Central memory CD8-positive, alpha-beta T cell (primary cell): ENCODE measurements around the gene GOLGA8A.
A peak's percentile ranks its signal among the peaks of the same experiment; 100 is the strongest.
"Not testable (repeated sequence)": the region's sequence is repeated elsewhere in the genome, so short reads cannot be mapped to it uniquely, and the experiment has no call there.

ENCODE experiments used
- ATAC-seq: fragments of 150-1000 bp; cut with Tn5 transposase; replicated peaks from 2 replicates; pipeline ENCODE4 v1.10.0; 2022; ENCODE audit warnings: mild to moderate bottlenecking, moderate FRiP score, moderate number of reproducible peaks; ENCODE audit not compliant: poor library complexity, severe bottlenecking; ENCODE audit errors: extremely low read depth
- DNase-seq, 2 donors: peaks; one replicate each; pipeline ENCODE4 v3.0.0; 2021; ENCODE audit warnings: low spot score in 2 of 2
- H3K27ac Mint-ChIP-seq: one replicate; pipeline ENCODE4 v1.8.0; 2022; ENCODE audit warnings: low read depth, mild to moderate bottlenecking, moderate library complexity, mixed read lengths
- H3K27me3 Mint-ChIP-seq: one replicate; pipeline ENCODE4 v1.8.0; 2022; ENCODE audit warnings: mixed read lengths
- H3K36me3 Mint-ChIP-seq: one replicate; pipeline ENCODE4 v1.8.0; 2022; ENCODE audit warnings: mild to moderate bottlenecking, moderate library complexity, mixed read lengths; ENCODE audit not compliant: insufficient read depth
- H3K4me1 Mint-ChIP-seq: one replicate; pipeline ENCODE4 v1.8.0; 2022; ENCODE audit warnings: mixed read lengths
- H3K4me3 Mint-ChIP-seq: one replicate; pipeline ENCODE4 v1.8.0; 2022; ENCODE audit warnings: mild to moderate bottlenecking, moderate library complexity, mixed read lengths
- H3K9me3 Mint-ChIP-seq: one replicate; pipeline ENCODE4 v1.8.0; 2022; ENCODE audit warnings: mixed read lengths

Gene GOLGA8A

GRCh38 chr15:34436126-34436955 lies 1.3 kb downstream of the GOLGA8A start:
- peak in 1 of 2 donors; percentile 46 for DNase-seq
- H3K4me3 Mint-ChIP-seq: peak overlapping the region; percentile 81
- ATAC-seq: peak; percentile 70
- H3K4me1 Mint-ChIP-seq: peaks cover 19% of the 10 kb centered on the region
- H3K27me3 Mint-ChIP-seq: no peaks in the 10 kb centered on the region
- H3K27ac Mint-ChIP-seq: peak overlapping the region; percentile 89
- H3K36me3 Mint-ChIP-seq: peaks cover 18% of the 10 kb centered on the region
- no peaks in the 10 kb centered on the region for H3K9me3 Mint-ChIP-seq

- Mint-ChIP-seq H3K4me3 (peak overlapping the region; percentile 81), H3K27ac (peak overlapping the region; percentile 89), H3K27me3 (no peaks in the 10 kb centered on the region), H3K9me3 (no peaks in the 10 kb centered on the region), H3K36me3 (peaks cover 18% of the 10 kb centered on the region), H3K4me1 (peaks cover 19% of the 10 kb centered on the region)
- DNase-seq (no peak), ATAC-seq (no peak)
Measured at GRCh38 chr15:34435658-34436057, 1.9 kb downstream of the GOLGA8A start.

- Mint-ChIP-seq H3K4me1 (peaks cover 19% of the 10 kb centered on the region), H3K4me3 (peak overlapping the region; percentile 81)
Measured at GRCh38 chr15:34434627-34435305, 2.8 kb downstream of the GOLGA8A start.

GRCh38 chr15:34433956-34434626 lies 3.5 kb downstream of the GOLGA8A start:
- H3K9me3 Mint-ChIP-seq, DNase-seq, H3K4me3 Mint-ChIP-seq, H3K27ac Mint-ChIP-seq, H3K27me3 Mint-ChIP-seq, ATAC-seq: not testable (repeated sequence)
- H3K4me1 Mint-ChIP-seq: peaks cover 19% of the 10 kb centered on the region
- peaks cover 21% of the 10 kb centered on the region for H3K36me3 Mint-ChIP-seq

More at GRCh38 chr15:34434627-34435305, 2.8 kb downstream of the GOLGA8A start:
- Mint-ChIP-seq H3K27me3 (no peaks in the 10 kb centered on the region), H3K27ac (no peak overlapping the region), H3K9me3 (no peaks in the 10 kb centered on the region), H3K36me3 (peaks cover 21% of the 10 kb centered on the region)
- ATAC-seq (no peak), DNase-seq (no peak)

GRCh38 chr15:34430642-34431041 lies 7.0 kb downstream of the GOLGA8A start:
- peaks cover 20% of the 10 kb centered on the region for H3K36me3 Mint-ChIP-seq
- not testable (repeated sequence) for H3K9me3 Mint-ChIP-seq

GRCh38 chr15:34423425-34424090 lies 14.1 kb downstream of the GOLGA8A start:
- H3K36me3 Mint-ChIP-seq, H3K27me3 Mint-ChIP-seq, H3K9me3 Mint-ChIP-seq, ATAC-seq, DNase-seq, H3K4me1 Mint-ChIP-seq, H3K4me3 Mint-ChIP-seq, H3K27ac Mint-ChIP-seq: not testable (repeated sequence)

More at GRCh38 chr15:34430642-34431041, 7.0 kb downstream of the GOLGA8A start:
- not testable (repeated sequence) for H3K4me3 Mint-ChIP-seq, H3K27ac Mint-ChIP-seq, H3K27me3 Mint-ChIP-seq, H3K4me1 Mint-ChIP-seq, DNase-seq, ATAC-seq

- H3K27me3 Mint-ChIP-seq, H3K4me1 Mint-ChIP-seq, ATAC-seq, H3K36me3 Mint-ChIP-seq, H3K27ac Mint-ChIP-seq, H3K4me3 Mint-ChIP-seq, DNase-seq, H3K9me3 Mint-ChIP-seq: not testable (repeated sequence)
Measured at GRCh38 chr15:34420953-34421352, 16.7 kb downstream of the GOLGA8A start.

- H3K9me3 Mint-ChIP-seq, H3K36me3 Mint-ChIP-seq, H3K27ac Mint-ChIP-seq, ATAC-seq, H3K27me3 Mint-ChIP-seq, H3K4me1 Mint-ChIP-seq, DNase-seq, H3K4me3 Mint-ChIP-seq: not testable (repeated sequence)
Measured at GRCh38 chr15:34418435-34418834, 19.2 kb downstream of the GOLGA8A start.

GRCh38 chr15:34409511-34409910 lies 28.1 kb downstream of the GOLGA8A start:
- DNase-seq, H3K36me3 Mint-ChIP-seq, H3K27ac Mint-ChIP-seq, H3K4me3 Mint-ChIP-seq, H3K4me1 Mint-ChIP-seq, H3K9me3 Mint-ChIP-seq, ATAC-seq, H3K27me3 Mint-ChIP-seq: not testable (repeated sequence)

- not testable (repeated sequence) for ATAC-seq, H3K4me1 Mint-ChIP-seq
Measured at GRCh38 chr15:34408973-34409372, 28.6 kb downstream of the GOLGA8A start.

GRCh38 chr15:34403899-34404298 lies 33.7 kb downstream of the GOLGA8A start:
- H3K27me3 Mint-ChIP-seq, H3K36me3 Mint-ChIP-seq, H3K27ac Mint-ChIP-seq, DNase-seq, H3K4me1 Mint-ChIP-seq, H3K9me3 Mint-ChIP-seq, H3K4me3 Mint-ChIP-seq: not testable (repeated sequence)
- ATAC-seq: peak; percentile 61

More at GRCh38 chr15:34408973-34409372, 28.6 kb downstream of the GOLGA8A start:
- DNase-seq, H3K4me3 Mint-ChIP-seq, H3K9me3 Mint-ChIP-seq, H3K27ac Mint-ChIP-seq, H3K36me3 Mint-ChIP-seq, H3K27me3 Mint-ChIP-seq: not testable (repeated sequence)

GRCh38 chr15:34403160-34403598 lies 34.4 kb downstream of the GOLGA8A start:
- peak; percentile 50 for ATAC-seq
- H3K36me3 Mint-ChIP-seq, DNase-seq, H3K4me3 Mint-ChIP-seq, H3K9me3 Mint-ChIP-seq, H3K27me3 Mint-ChIP-seq, H3K27ac Mint-ChIP-seq, H3K4me1 Mint-ChIP-seq: not testable (repeated sequence)
